HL-60/S4 treated with phorbol 12-myristate 13-acetate at 8.2 ng/mL for 4 days and 3 days (cell line): ENCODE measurements around the gene ULBP1.

ENCODE experiments used
- in situ Hi-C: fragments of 300-500 bp; cut with MboI; formaldehyde crosslinking; loops from 2 replicates; pipeline ENCODE4 v1.15.0; 2022; ENCODE audit warnings: low sequenced_read_pairs

ULBP1 gene

DNA sequence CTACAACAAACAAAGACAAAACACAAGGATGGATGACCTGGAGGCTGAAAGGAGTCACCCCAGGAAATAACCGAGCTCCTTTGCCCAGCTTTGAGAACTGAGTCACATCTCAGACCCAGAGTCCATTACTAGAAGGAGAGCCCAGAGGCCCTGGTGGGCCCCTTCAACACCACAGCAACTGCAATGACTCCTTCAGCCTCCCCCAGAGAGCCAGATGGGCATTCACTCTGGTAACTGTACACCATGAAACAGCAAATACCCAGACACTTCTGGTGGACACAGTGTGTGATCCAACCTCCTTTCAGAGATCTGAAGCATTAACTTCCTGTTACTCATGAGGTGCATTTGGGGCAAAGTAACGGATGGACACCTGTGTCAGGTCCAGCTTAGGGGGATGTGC, 39.0 kb downstream of the ULBP1 start:
- in situ Hi-C loops = loop anchor here (25.0 kb wide), 1 partner anchor 165 kb away; no protein-coding TSS in a partner anchor

DNA sequence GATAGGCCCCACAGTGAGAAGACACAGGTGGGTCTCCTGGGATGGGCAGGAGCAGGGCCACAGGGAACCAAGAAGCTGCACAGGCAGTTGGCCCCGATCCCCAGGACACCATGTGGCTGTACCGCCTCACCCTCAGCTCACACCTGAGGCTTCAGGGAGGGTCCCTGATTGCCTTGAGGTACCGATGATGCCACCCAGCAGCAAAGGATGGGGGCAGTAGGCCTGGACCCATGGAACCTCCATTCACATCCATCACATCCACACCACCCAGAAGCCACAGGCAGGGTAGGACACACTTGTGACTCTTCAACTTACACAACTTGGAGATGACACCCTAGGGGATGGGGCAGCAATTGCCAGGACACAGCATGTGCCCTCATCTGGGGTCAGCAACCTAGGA, 39.9 kb downstream of the ULBP1 start:
- in situ Hi-C loops = loop anchor here (25.0 kb wide), 1 partner anchor 166 kb away; no protein-coding TSS in a partner anchor

DNA sequence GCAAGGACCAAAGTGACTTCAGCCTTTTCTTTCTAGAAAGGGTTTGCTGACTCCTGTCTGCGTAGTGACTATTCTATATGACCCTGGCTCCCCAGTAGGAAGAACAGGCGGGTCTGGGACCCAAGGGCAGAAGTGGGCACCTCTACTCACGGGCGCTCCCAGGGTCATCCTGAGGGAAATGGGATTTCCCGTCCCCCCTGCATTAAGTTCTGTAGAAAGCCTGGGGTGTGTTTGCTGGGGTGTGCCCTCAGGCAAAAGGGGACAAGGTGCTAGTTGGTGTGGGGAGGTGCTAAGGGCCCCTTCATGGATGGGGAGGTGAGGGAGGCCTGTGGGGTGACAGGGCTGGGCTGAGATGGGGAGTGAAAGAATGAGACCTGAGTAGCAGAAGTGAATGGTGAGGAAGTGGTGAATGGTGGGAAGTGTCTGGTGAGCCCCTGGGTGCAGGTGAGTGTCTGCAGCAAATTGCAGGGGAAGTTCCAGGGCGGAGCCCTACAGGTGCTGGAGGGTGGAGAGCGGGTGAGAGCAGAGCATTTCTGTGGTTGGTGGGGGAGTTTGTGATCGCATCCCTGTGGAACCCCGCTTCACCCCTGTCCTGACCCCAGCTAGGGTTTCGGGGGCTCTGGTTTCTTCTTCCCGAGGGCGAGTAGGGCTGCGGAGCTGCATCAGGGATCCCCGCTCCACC, 40.5 kb downstream of the ULBP1 start:
- in situ Hi-C loops = loop anchor here (25.0 kb wide), 1 partner anchor 167 kb away; no protein-coding TSS in a partner anchor

DNA sequence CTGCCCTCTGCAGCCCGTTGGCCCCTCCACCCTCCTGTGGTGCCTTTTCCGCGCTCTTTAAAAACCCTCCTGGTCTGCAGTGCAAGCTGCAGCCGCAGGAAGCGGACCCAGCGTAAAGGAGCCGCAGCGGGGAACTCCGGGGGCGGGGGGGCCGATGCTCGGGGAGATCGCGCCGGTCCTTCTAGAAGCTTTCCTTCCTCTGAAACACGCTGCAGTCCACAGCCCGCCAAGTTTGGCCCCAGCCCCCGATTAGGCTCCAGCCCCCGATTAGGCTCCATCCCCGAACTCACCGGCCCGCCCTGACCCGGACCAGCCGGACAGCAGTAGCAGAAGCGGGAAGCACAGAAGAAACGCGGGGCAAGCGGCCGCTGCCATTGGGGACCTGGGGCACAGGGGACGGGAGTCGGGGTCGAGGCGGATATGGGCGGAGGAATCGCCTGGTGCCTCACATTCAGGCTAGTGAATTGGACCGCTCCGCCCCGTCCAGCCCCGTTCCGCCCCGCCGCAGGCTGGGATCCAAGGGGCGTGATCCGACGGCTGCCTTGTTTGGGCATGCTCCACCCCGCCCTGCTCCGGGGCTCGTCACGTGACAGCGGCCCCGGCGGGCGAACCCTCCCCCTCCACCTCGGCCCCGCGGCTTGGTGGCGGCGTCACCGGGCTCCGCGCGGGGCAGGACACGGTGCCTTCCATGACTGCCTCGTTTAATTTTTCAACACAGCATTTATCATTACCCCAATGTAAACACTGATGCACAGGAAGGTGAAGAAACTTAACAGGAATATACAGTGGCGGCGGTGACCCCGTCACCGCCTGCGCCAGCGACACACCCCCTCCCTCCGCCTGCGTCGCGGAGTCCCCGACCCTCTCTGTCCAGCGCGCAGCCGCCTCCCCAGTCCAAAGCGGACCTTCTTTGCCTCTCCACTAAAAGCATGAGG, 41.3 kb downstream of the ULBP1 start:
- in situ Hi-C loops = loop anchor here (25.0 kb wide), 1 partner anchor 168 kb away; no protein-coding TSS in a partner anchor

DNA sequence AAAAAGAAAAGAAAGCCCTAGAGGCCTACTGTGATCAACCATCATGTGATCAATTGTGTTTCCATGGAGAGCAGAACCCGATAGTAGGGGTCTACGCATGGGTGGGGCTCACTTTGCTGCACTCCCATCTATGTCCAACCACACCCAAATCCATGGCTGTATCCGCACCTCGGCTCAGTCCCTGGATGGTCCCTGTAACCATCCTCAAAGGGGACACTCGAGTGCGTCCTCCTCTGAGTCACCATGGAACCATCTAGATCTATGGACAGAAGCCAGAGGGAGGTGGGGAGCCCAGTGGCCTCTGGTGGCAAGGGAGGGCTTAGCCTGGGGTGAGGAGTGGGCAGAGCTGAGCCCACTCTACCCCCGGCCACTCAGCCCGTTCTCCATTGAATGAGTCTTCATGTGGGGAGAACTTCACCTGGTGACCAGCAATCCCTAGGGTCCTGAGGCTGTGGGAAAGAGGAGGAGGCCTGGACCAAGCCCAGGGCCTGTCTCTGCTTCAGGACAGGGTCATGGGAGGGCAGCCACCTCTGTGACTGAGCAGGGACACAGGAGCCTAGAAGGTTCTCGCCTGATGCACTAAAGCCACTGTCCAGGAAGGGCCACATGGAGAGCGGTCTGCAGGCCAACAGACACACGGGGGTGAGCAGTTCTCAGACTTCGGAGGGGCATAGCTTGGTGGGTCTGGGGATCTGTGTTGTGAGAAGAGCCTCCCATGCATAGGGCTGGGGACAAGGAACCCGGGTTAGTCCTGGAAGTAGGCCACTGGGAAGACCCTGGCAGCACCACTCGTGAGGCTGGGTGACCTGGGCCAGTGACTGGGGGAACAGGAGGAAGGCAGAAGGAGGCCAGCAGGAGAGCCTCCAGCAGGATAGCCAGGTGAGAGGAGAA, 42.3 kb downstream of the ULBP1 start:
- in situ Hi-C loops = loop anchor here (25.0 kb wide), 1 partner anchor 169 kb away; no protein-coding TSS in a partner anchor

DNA sequence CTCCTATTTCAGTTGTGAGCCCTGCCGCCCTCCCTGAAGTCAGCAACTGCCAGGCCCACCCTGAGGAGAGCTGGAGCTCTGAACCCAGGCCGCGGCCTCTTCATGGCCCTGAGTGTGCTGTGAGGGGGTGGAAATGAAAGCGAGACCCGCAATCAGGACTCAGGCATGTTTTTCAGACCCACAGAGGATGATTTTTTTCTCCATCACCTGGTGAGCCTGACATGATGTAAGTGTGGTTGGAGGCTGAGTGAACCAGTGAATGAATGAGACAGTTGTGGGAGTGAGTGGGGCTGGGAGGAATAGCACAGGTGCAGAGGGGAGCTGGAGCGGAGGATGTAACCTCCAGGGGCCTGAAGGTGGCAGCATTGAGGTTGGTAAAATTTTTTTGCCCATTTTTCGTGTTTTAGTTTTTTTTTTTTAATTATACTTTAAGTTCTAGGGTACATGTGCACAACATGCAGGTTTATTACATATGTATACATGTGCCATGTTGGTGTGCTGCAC, 43.3 kb downstream of the ULBP1 start:
- in situ Hi-C loops = loop anchor here (25.0 kb wide), 1 partner anchor 170 kb away; no protein-coding TSS in a partner anchor

DNA sequence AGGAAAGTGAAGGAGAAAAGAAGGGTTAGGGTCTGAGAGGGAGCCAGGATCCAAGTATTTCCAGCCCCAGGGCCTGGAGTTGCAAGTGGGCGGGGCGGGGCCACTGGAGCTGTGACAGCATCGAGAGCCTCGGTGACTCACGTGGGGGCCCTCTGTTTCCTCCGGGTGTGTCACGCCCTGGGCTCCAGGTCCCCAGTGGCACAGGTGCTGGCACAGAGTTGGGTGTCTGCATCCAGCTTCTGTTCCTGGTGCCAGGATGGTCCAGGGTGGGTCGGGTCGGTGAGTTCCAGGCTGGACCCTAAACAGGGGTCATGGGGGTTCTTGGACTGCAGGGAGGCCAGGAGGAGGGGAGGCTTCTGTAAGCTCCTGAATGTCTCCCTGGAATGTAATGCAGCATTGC, 44.8 kb downstream of the ULBP1 start:
- in situ Hi-C loops = loop anchor here (25.0 kb wide), 1 partner anchor 171 kb away; no protein-coding TSS in a partner anchor

DNA sequence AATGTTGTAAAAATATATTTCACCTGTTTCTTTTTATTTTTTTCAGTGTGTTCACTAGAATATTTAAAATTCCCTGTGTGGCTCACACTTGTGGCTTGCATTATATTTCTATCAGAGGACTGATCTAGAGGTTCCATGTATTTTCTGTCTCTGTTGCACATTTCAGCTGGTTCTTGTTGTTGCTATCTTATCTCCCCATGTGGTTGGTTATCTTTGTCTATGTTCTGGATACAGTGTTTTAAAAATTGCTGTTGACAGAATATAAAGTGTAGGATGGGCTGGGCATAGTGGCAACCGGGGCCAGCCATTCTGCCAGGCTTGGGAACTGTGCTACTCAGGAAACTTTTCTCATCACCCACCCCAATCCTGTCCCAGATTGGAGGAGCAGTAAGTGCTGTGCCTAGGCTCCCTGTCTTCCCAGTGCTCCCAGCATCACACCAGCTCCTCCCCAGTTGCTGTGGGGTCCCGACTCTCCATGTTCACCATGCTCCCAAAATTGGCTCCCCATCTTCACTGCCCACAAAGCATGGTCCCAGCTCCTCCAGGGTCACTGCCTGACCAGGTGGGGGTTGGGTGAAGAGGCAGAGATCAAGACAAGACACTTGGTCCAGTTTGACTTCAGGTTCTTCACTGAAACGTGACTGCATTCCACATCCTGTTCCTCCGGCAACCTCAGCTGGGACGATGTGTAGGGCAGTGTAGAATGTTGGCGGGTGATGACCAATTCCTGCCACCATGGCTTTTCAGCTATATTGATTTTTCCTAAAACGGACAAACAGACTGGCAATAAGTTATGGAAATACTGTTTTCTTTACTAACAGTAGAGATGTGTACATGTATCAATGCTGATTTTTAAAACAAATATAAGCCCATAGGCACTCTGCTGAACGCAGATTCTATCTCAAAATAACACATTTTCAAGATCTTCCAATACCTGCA, 49.4 kb downstream of the ULBP1 start:
- in situ Hi-C loops = loop anchor here (10.0 to 25.0 kb wide), 2 partner anchors 78 to 176 kb away; no protein-coding TSS in a partner anchor

DNA sequence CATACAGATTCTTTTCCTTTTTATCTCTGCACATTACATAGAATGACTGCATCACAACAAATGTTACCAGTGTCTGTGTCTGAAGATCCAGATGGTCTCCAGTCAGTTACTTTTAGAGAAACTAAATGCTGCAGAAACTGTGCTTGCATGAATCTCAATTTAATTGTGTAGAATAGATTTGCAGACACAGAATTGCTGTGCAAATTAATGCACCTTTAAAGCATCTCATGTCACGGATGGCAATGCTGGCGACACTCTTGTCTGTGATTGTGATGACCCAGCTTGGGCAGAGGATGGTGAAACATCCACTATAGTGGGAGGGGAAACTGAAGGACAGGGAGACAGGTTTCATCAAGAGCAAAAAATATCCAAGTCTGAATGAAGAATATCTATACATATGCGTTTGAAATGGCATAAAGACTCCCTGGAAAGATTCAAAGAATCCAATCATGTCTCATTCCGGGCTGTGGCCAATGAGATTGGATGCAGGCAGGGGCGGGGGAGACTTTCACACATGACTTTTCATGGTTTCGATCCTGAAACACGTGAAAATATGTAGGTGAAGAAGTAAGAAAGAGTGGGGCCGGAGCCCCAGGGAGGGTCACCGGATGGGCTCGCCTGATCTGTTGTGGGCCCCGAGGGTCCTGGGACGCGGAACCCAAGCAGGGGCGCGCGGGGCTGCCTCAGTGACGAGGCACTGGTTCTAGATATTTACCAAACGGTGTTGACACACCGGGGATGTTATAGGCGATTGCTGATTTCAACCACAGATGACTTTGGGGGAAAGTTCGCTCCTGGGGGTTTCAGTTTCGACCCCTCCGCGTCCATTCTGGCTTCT, 50.3 kb downstream of the ULBP1 start:
- in situ Hi-C loops = loop anchor here (10.0 to 25.0 kb wide), 2 partner anchors 79 to 177 kb away; no protein-coding TSS in a partner anchor

DNA sequence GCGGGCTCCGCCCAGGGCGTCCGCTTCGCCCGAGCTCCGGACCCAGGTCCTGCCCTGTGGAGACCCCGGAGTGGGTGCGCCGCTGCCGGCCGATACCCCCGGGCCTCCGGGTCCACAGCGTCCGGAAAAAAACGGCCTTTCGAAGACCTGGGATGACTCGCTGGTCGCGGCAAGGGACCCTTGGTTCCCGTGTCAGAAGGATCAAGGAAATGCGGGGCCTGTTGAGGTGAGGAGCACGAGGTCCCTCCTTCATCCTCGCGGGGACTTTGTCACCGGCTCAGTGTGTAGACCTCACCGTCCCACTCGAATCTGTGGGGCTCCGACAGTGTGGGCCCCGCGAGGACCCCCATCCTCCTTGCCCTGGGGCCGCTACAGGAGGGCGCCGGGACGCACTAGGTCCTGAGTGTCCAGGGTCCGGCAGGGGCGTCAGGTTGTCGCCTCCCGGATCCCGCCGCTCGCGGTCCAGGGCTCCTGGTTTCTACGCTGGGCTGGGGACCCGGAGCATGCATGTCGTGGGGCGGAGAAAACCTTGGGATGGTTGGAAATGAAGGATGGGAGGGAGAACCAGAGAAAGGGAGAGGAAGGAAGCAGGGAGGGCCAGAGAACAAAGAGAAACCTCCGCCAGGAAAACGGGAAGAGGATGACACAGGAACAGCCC, 51.0 kb downstream of the ULBP1 start:
- in situ Hi-C loops = loop anchor here (10.0 to 25.0 kb wide), 2 partner anchors 80 to 177 kb away; no protein-coding TSS in a partner anchor

DNA sequence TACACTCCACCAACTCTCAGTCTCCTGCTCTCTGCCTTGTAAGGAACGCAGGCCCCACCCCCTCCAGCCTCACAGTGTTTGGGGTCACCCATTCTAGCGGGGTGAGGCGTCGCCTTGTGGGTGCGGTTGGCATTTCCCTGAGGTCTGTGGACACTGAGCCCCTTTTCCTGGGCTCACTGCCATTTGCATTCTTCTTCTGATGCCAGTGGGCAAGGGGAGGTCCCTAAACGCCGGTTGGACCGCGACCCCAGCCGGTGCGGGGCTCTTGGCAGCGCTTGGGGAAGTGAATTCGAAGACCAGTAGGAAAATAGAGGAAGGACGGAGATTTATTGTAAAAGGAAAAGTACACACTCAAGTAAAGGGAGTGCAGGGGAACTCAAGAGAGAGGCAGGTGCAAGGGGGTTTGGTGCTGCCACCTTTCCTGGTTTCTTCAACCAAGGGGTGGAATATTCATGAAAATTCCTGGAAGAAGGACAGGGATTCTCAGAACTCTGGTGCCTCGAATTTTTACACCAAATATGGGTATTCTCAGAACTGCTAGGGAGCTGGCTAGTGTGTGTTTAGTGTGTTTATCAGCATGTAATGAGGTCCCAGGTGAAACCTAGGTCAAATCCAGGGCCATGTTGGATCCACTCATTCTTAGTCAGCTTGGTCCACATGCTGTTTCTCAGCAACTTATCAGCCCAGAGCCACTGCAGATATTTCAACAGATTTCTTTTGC, 51.7 kb downstream of the ULBP1 start:
- in situ Hi-C loops = loop anchor here (10.0 to 25.0 kb wide), 2 partner anchors 81 to 178 kb away; no protein-coding TSS in a partner anchor

DNA sequence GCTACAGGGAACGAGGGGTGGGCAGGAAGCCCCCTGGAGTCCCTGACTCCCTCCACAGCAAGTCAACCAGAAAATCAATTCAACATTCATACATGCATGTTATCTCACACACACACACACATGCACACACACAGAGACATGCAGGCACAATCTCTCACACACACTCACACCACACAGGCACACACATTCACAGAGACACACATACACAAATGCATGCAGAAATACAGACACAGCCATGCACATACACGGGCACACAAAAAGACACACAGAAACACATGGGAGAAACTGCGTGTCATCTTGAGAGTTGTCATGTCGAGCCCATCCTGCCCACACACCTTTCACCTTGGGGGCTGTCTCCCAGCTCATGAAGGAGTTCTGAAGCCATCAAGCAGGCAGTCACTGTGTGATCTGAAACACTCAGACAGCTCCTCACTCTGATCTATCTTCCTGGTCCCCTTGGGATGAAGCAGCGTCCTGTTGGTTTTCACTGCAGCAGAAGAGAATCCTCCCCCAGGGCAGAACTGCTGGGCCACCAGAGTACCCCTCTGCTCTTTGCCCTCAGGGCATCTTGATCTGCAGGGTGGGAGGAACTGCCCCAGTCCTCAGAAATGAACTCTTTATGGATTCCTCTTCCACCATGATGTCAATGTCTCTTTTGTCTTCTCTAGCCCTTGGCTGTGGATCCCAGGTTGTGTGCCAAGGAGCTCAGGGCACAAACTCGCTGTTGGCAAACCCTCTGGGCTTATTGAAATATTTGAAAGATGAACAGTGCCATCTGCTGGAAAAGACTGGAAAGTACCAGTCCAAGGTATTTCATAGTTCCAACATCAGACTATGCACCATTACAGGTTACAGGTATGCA, 52.8 kb downstream of the ULBP1 start:
- in situ Hi-C loops = loop anchor here (10.0 to 25.0 kb wide), 2 partner anchors 82 to 179 kb away; no protein-coding TSS in a partner anchor

DNA sequence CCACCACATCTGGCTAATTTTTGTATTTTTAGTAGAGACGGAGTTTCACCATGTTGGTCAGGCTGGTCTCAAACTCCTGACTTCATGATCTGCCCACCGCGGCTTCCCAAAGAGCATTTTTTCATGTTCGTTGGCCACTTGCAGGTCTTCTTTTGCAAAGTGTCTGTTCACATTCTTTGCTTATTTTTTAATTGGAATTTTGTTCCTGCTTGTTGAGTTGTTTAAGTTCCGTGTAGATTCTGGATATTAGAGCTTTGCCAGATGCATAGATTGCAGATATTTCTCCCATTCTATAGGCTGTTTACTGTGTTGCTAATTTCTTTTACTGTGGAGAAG, 53.4 kb downstream of the ULBP1 start:
- in situ Hi-C loops = loop anchor here (10.0 to 25.0 kb wide), 2 partner anchors 82 to 180 kb away; no protein-coding TSS in a partner anchor

DNA sequence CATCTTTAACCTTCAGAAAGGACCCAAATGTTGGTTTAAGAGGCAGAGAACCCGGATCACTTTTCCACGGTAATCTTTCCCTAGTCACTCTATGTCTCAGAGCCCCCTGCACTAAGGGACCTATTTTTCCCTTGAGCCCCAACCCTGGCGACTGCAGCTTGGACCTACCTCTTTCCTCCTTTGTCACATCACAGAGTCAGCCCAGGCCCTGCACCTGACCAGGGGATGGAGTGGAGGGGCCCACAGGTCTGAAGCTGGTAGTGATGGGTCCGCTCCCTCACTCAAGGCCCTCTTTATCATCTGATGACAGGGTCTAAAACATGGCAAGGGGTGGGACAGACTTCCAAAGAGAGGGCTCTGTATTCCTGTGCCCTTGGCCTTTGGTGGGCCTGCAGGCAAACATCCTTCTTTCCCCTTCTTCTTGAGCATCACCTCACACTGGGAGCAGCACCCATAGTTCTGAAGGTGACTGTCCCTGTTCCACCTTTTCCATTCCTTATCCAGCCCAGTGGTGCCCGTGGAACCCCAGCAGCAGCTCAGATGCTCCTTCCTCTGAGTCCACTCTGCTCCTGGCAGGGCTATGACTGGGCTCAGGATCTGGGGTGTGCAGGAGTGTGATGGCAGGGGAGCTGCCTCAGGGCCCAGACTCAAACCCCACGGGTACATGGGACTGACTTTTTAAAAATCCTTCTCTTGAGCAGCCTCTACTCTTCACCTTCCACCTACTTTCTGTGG, 55.3 kb downstream of the ULBP1 start:
- in situ Hi-C loops = loop anchor here (10.0 to 25.0 kb wide), 2 partner anchors 84 to 182 kb away; no protein-coding TSS in a partner anchor

DNA sequence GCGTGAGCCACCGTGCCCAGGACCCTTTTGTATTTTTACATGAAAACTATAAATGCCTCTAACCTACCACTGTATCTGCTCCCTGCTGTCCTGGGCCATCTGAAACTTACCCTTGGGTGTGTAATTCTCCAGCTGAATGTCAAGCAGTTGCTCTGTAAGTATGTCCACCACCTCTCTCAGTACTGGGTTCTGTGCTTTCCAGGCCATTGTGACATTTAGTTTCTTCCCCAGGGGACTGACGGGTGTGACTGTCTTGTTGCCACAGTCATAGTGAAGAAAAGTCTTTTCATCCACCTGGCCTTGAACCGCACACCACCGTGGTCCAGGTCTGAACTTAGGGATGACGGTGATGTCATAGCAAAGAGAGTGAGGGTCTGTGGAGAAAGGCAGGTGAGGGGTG, 58.1 kb downstream of the ULBP1 start:
- in situ Hi-C loops = loop anchor here (25.0 kb wide), 1 partner anchor 185 kb away; no protein-coding TSS in a partner anchor
